GM12878 (cell line): Measurements from ENCODE around the gene NOL3. TPM values are rescaled to one million over a fixed set of nuclear protein-coding genes. Genes with fewer than 3 reads are reported as not detected.

Experiments
- ATAC-seq: fragments of 200-7000 bp; cut with Tn5 transposase; 3 replicates; pipeline ENCODE4 v1.9.1; 2020; ENCODE audit warnings: mild to moderate bottlenecking, moderate library complexity
- BruUV-seq: library from RNA; stranded (reverse); fragments of 400-500 nt; replicated peaks from 2 replicates; lab custom pipeline; 2021; lab: Mats Ljungman, UMichigan
- CTCF ChIA-PET: fragments of 300-600 bp; sonication (Branson Sonifier 250); formaldehyde crosslinking; extraction: SDS; loops from one replicate; lab custom pipeline; 2021; ENCODE audit warnings: inconsistent platforms; lab: Yijun Ruan, JAX
- POLR2A ChIA-PET: fragments of 350-600 bp; formaldehyde crosslinking; extraction: SDS; loops from one replicate; lab custom pipeline; 2021; ENCODE audit warnings: inconsistent platforms; lab: Charles Lee
- RAD21 ChIA-PET: fragments of 300-600 bp; sonication (Branson Sonifier 250); formaldehyde crosslinking; loops from one replicate; lab custom pipeline; 2023; ENCODE audit warnings: antibody characterized with exemption; ENCODE audit not compliant: unreplicated experiment; lab: Charles Lee
- SMC1A ChIA-PET: fragments of 300-600 bp; sonication (Branson Sonifier 250); formaldehyde crosslinking; loops from one replicate; lab custom pipeline; 2023; ENCODE audit not compliant: unreplicated experiment, uncharacterized antibody; lab: Charles Lee
- DNase-seq: peaks from one replicate; pipeline ENCODE4 v3.0.0-alpha.2; 2011; ENCODE audit warnings: low read depth, low spot score
- FAIRE-seq: peaks from 3 replicates; lab custom pipeline; 2011; peaks lifted over from hg19 to GRCh38; lab: Jason Lieb, UNC
- H2AFZ ChIP-seq: 2 replicates; pipeline ENCODE4 v1.6.0; 2011; ENCODE audit warnings: low read depth, low read length, control low read depth; ENCODE audit not compliant: control insufficient read depth
- H3K27ac ChIP-seq: 2 replicates; pipeline ENCODE4 v1.5.1; 2011; ENCODE audit warnings: control low read depth; ENCODE audit not compliant: control insufficient read depth, insufficient read depth
- H3K27me3 ChIP-seq, 2 experiments: replicated peaks in 1 of 2; 2 replicates each; pipeline versions ENCODE4 v1.6.0 to v1.6.1; 2011; ENCODE audit warnings: low read length in 1 of 2; ENCODE audit not compliant: control insufficient read depth in 2 of 2, insufficient read depth in 2 of 2
- H3K36me3 ChIP-seq, 2 experiments: 2 replicates each; pipeline ENCODE4 v1.5.1; 2011; ENCODE audit warnings: low read length in 1 of 2; ENCODE audit not compliant: control insufficient read depth in 2 of 2, insufficient read depth in 2 of 2
- H3K4me1 ChIP-seq: 2 replicates; pipeline ENCODE4 v1.6.1; 2011; ENCODE audit warnings: mild to moderate bottlenecking, low read length, moderate library complexity, mixed read lengths; ENCODE audit not compliant: control insufficient read depth, insufficient read depth
- H3K4me2 ChIP-seq: 2 replicates; pipeline ENCODE4 v1.6.0; 2011; ENCODE audit warnings: control low read depth; ENCODE audit not compliant: control insufficient read depth, insufficient read depth
- H3K4me3 ChIP-seq: fragments of 200-600 bp; sonication (generic); 2 replicates; pipeline ENCODE4 v1.5.1; 2016
- H3K79me2 ChIP-seq: 2 replicates; pipeline ENCODE4 v1.6.0; 2011; ENCODE audit warnings: low read length; ENCODE audit not compliant: control insufficient read depth, insufficient read depth
- H3K9ac ChIP-seq: 2 replicates; pipeline ENCODE4 v1.8.0; 2011; ENCODE audit warnings: low read length, control low read depth, mixed read lengths; ENCODE audit not compliant: control insufficient read depth, insufficient read depth
- H3K9me3 ChIP-seq: replicated peaks from 3 replicates; pipeline ENCODE4 v1.5.1; 2011; ENCODE audit warnings: mild to moderate bottlenecking, low read length; ENCODE audit not compliant: control insufficient read depth, insufficient read depth
- H4K20me1 ChIP-seq: 2 replicates; pipeline ENCODE4 v1.6.0; 2011; ENCODE audit not compliant: control insufficient read depth, insufficient read depth
- BRCA1 ChIP-seq: IDR thresholded peaks from 2 replicates; pipeline ENCODE4 v1.6.1; 2011; ENCODE audit warnings: low read depth, low read length, improper control_type of control experiment
- ETV6 ChIP-seq, 2 experiments: fragments of 450-650 bp in 1 of 2; IDR thresholded peaks in 1 of 2; conservative IDR thresholded peaks in 1 of 2; 2 replicates each; pipeline ENCODE4 v1.6.1; 2014; ENCODE audit warnings: antibody characterized with exemption in 1 of 2, borderline replicate concordance in 1 of 2, low read depth in 1 of 2, mild to moderate bottlenecking in 1 of 2, moderate library complexity in 1 of 2
- JUNB ChIP-seq: IDR thresholded peaks from 2 replicates; pipeline ENCODE4 v1.6.1; 2016; ENCODE audit warnings: antibody characterized with exemption, mild to moderate bottlenecking
- POLR2A ChIP-seq: IDR thresholded peaks from 2 replicates; pipeline ENCODE4 v1.6.1; 2011; ENCODE audit warnings: low read depth, mild to moderate bottlenecking, low read length
- SPI1 ChIP-seq: IDR thresholded peaks from 2 replicates; pipeline ENCODE4 v1.6.1; 2011; ENCODE audit warnings: low read depth, mild to moderate bottlenecking, low read length, moderate library complexity, borderline replicate concordance; ENCODE audit not compliant: insufficient read depth
- WRNIP1 ChIP-seq: IDR thresholded peaks from 2 replicates; pipeline ENCODE4 v1.6.1; 2011; ENCODE audit warnings: low read depth, low read length, improper control_type of control experiment, borderline replicate concordance
- WGBS: methylation state at CpG from one replicate; pipeline ENCODE4 v1.1.6; 2016; ENCODE audit warnings: low lambda C conversion rate; ENCODE audit not compliant: insufficient replicate concordance, insufficient coverage; ENCODE audit errors: missing lambda C conversion rate; 5-methylcytosine and 5-hydroxymethylcytosine counted together
- in situ Hi-C: fragments of 300-500 bp; cut with MboI; formaldehyde crosslinking; loops from 9 replicates; pipeline ENCODE4 v1.14.3; 2018; ENCODE audit warnings: mixed read lengths
- intact Hi-C: fragments of 100-400 bp; cut with micrococcal nuclease; formaldehyde crosslinking; loops from one replicate; pipeline ENCODE4 v1.14.2; 2022; ENCODE audit not compliant: unreplicated experiment
- polyA plus RNA-seq, 11 experiments: library from polyadenylated mRNA; depleted of rRNA in 4 of 11; unstranded in 6 of 11; stranded (reverse) in 5 of 11; fragments of >200 nt; fragmentation: Nextera tagmentation in 4 of 11; fragmentation: Illumina TruSeq in 1 of 11; extraction: Ambion mirVana in 4 of 11; extraction: Trizol in 1 of 11; gene quantifications; 1 replicate in 1 of 11; 2 replicates in 10 of 11; pipeline versions ENCODE4 v1.2.1 to v1.2.3, GENCODE V29; 2011 to 2016; ENCODE audit warnings: inconsistent platforms in 2 of 11, missing spikeins in 2 of 11, low read depth in 1 of 11
- total RNA-seq, 4 experiments: library from RNA; depleted of rRNA in 3 of 4; stranded (reverse); fragments of >200 nt in 3 of 4; fragmentation: Illumina TruSeq in 1 of 4; extraction: Trizol in 1 of 4; gene quantifications; 2 replicates each; pipeline versions ENCODE4 v1.2.1 to v1.2.3, GENCODE V29; 2013 to 2021
- TF ChIP-seq, protein P1 (sequence below): IDR thresholded peaks from 2 replicates; pipeline ENCODE4 v1.6.1; 2011; ENCODE audit warnings: low read depth, low read length, improper control_type of control experiment, borderline replicate concordance
- TF ChIP-seq, protein P2 (sequence below): fragments of 450-650 bp; IDR thresholded peaks from 2 replicates; pipeline ENCODE4 v1.6.1; 2017; ENCODE audit warnings: low read depth, mild to moderate bottlenecking, moderate library complexity
- TF ChIP-seq, protein P3 (sequence below): fragments of 450-650 bp; IDR thresholded peaks from 2 replicates; pipeline ENCODE4 v1.6.1; 2017; ENCODE audit warnings: mild to moderate bottlenecking, moderate library complexity

The NOL3 gene
- total and polyA plus RNA-seq, 10 of the 15 experiments (the other 5 are each of a cell fraction or from before 2014, with no cell fraction given), result 0.31 to 18.4 (median 2.7) TPM

DNA sequence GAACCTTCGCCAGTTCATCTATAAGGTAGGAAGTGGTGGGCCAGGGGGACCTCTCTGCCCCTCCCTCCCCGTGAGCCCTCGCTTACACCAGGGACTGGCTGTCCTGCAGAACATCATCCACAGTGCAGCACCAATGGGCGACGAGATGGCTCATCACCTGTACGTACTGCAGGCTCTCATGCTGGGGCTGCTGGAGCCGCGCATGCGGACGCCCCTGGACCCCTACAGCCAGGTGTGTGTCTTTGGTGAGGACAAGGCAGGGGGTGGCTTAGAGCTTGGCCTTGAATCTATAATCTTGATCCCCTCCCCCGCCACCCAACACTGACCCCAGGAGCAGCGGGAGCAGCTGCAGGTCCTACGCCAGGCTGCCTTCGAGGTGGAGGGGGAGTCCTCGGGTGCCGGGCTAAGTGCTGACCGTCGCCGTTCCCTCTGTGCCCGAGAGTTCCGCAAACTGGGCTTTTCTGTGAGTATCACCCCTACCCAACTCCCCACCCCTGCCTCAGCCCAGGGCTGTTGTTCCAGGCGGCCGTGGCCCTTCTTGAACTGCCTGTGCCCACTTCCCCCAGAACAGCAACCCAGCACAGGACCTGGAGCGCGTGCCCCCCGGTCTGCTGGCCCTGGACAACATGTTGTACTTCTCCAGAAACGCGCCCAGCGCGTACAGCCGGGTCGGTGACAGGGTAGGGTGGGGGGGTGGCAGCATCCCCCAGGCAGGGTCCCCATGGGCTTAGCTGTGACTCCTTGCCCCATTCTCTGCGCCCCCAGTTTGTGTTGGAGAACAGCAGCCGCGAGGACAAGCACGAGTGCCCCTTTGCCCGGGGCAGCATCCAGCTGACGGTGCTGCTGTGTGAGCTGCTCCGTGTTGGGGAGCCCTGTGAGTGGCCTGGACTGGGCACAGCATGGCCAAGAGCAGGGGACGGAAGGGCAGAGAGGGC lies 31.3 kb downstream of the NOL3 start:
- H3K27ac ChIP-seq, result no peak overlapping the region
- FAIRE-seq (no peak), ATAC-seq (no peak), DNase-seq (no peak)
- H3K79me2 ChIP-seq, result no peaks in the 10 kb centered on the region
- POLR2A ChIA-PET, result interaction anchor here (1.2 kb wide), 1 partner anchor 8 kb away, joined by 5 read pairs; no protein-coding TSS in a partner anchor
- no peaks in the 10 kb centered on the region for H3K27me3 ChIP-seq
- H3K9ac ChIP-seq, result no peak overlapping the region
- H3K4me3 ChIP-seq, result no peak overlapping the region
- no peak overlapping the region for H2AFZ ChIP-seq
- H4K20me1 ChIP-seq, result no peaks in the 10 kb centered on the region
- in situ Hi-C loops (no loop called here), intact Hi-C loops (no loop called here)
- H3K36me3 ChIP-seq, result peaks cover 13 to 40% of the 10 kb centered on the region in 2 experiments; a peak in 3 of 4 replicates
- RAD21 ChIA-PET, result interaction anchor here (1.0 kb wide), 1 partner anchor 8 kb away, joined by 3 read pairs; no protein-coding TSS in a partner anchor
- H3K4me2 ChIP-seq, result no peak overlapping the region
- TF ChIP-seq POLR2A (no peak; the same call in 1 of the 2 replicates), BRCA1 (no peak), WRNIP1 (no peak), JUNB (no peak), ETV6 (conservative IDR thresholded peaks at IDR 0.05 in 1 of 2, IDR thresholded peaks at IDR 0.05 in 1 of 2; ENCODE audit: borderline replicate concordance in 1 of 2, low read depth in 1 of 2) (no peak), SPI1 (no peak)
- TF ChIP-seq, protein P1, sequence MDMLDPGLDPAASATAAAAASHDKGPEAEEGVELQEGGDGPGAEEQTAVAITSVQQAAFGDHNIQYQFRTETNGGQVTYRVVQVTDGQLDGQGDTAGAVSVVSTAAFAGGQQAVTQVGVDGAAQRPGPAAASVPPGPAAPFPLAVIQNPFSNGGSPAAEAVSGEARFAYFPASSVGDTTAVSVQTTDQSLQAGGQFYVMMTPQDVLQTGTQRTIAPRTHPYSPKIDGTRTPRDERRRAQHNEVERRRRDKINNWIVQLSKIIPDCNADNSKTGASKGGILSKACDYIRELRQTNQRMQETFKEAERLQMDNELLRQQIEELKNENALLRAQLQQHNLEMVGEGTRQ, result no peak
- TF ChIP-seq, protein P2, sequence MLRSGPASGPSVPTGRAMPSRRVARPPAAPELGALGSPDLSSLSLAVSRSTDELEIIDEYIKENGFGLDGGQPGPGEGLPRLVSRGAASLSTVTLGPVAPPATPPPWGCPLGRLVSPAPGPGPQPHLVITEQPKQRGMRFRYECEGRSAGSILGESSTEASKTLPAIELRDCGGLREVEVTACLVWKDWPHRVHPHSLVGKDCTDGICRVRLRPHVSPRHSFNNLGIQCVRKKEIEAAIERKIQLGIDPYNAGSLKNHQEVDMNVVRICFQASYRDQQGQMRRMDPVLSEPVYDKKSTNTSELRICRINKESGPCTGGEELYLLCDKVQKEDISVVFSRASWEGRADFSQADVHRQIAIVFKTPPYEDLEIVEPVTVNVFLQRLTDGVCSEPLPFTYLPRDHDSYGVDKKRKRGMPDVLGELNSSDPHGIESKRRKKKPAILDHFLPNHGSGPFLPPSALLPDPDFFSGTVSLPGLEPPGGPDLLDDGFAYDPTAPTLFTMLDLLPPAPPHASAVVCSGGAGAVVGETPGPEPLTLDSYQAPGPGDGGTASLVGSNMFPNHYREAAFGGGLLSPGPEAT, result no peak
- TF ChIP-seq, protein P3, sequence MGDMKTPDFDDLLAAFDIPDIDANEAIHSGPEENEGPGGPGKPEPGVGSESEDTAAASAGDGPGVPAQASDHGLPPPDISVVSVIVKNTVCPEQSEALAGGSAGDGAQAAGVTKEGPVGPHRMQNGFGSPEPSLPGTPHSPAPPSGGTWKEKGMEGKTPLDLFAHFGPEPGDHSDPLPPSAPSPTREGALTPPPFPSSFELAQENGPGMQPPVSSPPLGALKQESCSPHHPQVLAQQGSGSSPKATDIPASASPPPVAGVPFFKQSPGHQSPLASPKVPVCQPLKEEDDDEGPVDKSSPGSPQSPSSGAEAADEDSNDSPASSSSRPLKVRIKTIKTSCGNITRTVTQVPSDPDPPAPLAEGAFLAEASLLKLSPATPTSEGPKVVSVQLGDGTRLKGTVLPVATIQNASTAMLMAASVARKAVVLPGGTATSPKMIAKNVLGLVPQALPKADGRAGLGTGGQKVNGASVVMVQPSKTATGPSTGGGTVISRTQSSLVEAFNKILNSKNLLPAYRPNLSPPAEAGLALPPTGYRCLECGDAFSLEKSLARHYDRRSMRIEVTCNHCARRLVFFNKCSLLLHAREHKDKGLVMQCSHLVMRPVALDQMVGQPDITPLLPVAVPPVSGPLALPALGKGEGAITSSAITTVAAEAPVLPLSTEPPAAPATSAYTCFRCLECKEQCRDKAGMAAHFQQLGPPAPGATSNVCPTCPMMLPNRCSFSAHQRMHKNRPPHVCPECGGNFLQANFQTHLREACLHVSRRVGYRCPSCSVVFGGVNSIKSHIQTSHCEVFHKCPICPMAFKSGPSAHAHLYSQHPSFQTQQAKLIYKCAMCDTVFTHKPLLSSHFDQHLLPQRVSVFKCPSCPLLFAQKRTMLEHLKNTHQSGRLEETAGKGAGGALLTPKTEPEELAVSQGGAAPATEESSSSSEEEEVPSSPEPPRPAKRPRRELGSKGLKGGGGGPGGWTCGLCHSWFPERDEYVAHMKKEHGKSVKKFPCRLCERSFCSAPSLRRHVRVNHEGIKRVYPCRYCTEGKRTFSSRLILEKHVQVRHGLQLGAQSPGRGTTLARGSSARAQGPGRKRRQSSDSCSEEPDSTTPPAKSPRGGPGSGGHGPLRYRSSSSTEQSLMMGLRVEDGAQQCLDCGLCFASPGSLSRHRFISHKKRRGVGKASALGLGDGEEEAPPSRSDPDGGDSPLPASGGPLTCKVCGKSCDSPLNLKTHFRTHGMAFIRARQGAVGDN, result no peak
- CTCF ChIA-PET, result no interaction called here
- 89% methylated on average over 40 of the region's 40 CpGs for WGBS
- H3K4me1 ChIP-seq, result no peaks in the 10 kb centered on the region
- no peaks in the 10 kb centered on the region for H3K9me3 ChIP-seq
- BruUV-seq, result no TSS peak
- SMC1A ChIA-PET, result no interaction called here
